OCI-LY1 (cell line): ENCODE measurements around the gene KCNT1.

Experiments
- H2AFZ ChIP-seq: fragments of 200-600 bp; sonication (generic), shearing (Covaris generic); 2 replicates; pipeline ENCODE4 v1.6.0; 2014; ENCODE audit warnings: antibody characterized with exemption, mild to moderate bottlenecking, low read length
- H3F3A ChIP-seq: fragments of 200-600 bp; sonication (generic), shearing (Covaris generic); 2 replicates; pipeline ENCODE4 v1.6.0; 2014; ENCODE audit warnings: mild to moderate bottlenecking, antibody characterized with exemption, low read length, moderate library complexity; ENCODE audit not compliant: insufficient read depth
- H3K27ac ChIP-seq: fragments of 200-600 bp; sonication (generic); 2 replicates; pipeline ENCODE4 v1.5.1; 2014; ENCODE audit warnings: low read length, mixed run types, mild to moderate bottlenecking, low read depth; ENCODE audit not compliant: poor library complexity, severe bottlenecking
- H3K27me3 ChIP-seq: fragments of 200-600 bp; sonication (generic); 2 replicates; pipeline ENCODE4 v1.6.0; 2014; ENCODE audit warnings: antibody characterized with exemption, mild to moderate bottlenecking, low read length, moderate library complexity; ENCODE audit not compliant: insufficient read depth
- H3K36me3 ChIP-seq: fragments of 200-600 bp; sonication (generic); 2 replicates; pipeline ENCODE4 v1.6.1; 2014; ENCODE audit warnings: mild to moderate bottlenecking, antibody characterized with exemption, low read length, moderate library complexity, mixed read lengths; ENCODE audit not compliant: insufficient read depth
- H3K4me1 ChIP-seq: fragments of 200-600 bp; sonication (generic); 2 replicates; pipeline ENCODE4 v1.5.1; 2014; ENCODE audit warnings: mild to moderate bottlenecking, low read length, moderate library complexity; ENCODE audit not compliant: insufficient read depth, severe bottlenecking
- H3K4me2 ChIP-seq: fragments of 200-600 bp; sonication (generic), shearing (Covaris generic); 2 replicates; pipeline ENCODE4 v1.6.1; 2014; ENCODE audit warnings: low read length
- H3K4me3 ChIP-seq: fragments of 200-600 bp; sonication (generic); 2 replicates; pipeline ENCODE4 v1.5.1; 2014; ENCODE audit warnings: low read length, low read depth, mild to moderate bottlenecking, mixed read lengths; ENCODE audit not compliant: poor library complexity, severe bottlenecking
- H3K79me2 ChIP-seq: fragments of 200-600 bp; shearing (Covaris generic); 2 replicates; pipeline ENCODE4 v1.6.1; 2016; ENCODE audit warnings: mixed run types, low read length, mixed read lengths; ENCODE audit not compliant: insufficient read depth
- H3K9ac ChIP-seq: fragments of 200-600 bp; sonication (generic), shearing (Covaris generic); 2 replicates; pipeline ENCODE4 v1.6.1; 2014; ENCODE audit warnings: mild to moderate bottlenecking, low read length, mixed read lengths
- H3K9me2 ChIP-seq: fragments of 200-600 bp; sonication (generic), shearing (Covaris generic); 2 replicates; pipeline ENCODE4 v1.6.1; 2014; ENCODE audit warnings: low read depth, mild to moderate bottlenecking, low read length, mixed read lengths
- H3K9me3 ChIP-seq: fragments of 200-600 bp; shearing (Covaris generic); 2 replicates; pipeline ENCODE4 v1.6.1; 2014; ENCODE audit warnings: low read length, mixed read lengths
- H4K20me1 ChIP-seq: fragments of 200-600 bp; sonication (generic), shearing (Covaris generic); 2 replicates; pipeline ENCODE4 v1.6.0; 2016; ENCODE audit warnings: mild to moderate bottlenecking, low read length; ENCODE audit not compliant: insufficient read depth
- EZH2 ChIP-seq: fragments of 200-600 bp; sonication (generic), shearing (Covaris generic); IDR thresholded peaks from 2 replicates; pipeline ENCODE4 v1.8.0; 2017; ENCODE audit warnings: borderline replicate concordance, mixed run types, mild to moderate bottlenecking, antibody characterized with exemption, low read length, moderate library complexity, mixed read lengths
- TF ChIP-seq, protein P1 (sequence below): fragments of 200-600 bp; sonication (generic), shearing (Covaris generic); IDR thresholded peaks from 2 replicates; pipeline ENCODE4 v1.5.1; 2017; ENCODE audit warnings: mild to moderate bottlenecking, antibody characterized with exemption, low read length, moderate library complexity, mixed read lengths

KCNT1 gene

DNA sequence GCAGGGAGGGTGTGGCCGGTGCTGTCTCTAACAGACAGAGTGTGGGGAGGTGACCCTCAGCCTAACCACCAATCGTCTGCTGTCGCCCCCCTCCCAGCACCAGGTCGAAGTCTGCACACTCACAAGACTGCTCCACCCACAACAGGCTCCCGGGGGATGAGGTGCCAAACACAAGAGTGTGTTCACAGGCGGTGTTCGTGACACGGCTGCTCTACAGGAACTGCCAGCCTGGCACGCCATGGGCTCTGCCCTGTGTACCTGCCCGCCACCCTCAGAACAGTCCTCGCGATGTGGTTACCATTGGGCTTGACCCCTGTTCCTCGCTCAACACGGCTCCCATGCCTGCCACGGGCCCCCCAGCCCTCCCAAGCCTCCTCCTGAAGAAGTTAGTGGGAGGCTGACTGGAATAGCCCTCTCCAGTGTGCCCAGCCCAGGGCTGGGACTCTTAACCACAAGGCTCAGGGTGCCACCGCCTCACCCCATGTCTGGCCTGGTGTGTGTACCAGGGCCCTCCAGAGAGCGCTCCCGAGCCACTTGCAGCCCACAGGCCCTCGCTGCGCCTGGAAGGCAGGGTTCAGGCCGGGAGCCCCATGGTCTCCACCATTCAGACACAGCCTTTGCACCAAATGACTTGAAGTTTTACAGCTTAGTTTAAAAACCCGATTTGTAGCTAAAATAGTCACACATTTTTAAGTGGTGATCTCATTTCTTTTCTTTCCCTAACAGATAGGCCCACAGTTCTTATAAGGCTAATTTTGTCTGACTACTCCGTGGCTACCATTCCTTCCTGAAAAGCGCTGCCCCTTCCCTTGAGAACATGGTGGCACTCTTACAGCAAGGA lies 102.8 kb downstream of the KCNT1 start:
- no peaks in the 10 kb centered on the region for H3K9me3 ChIP-seq

GRCh38 chr9:135805422-135806022 lies 103.5 kb downstream of the KCNT1 start:
- no peak overlapping the region for H3K4me3 ChIP-seq
- no peaks in the 10 kb centered on the region; the same call in 1 of the 2 replicates for H3K27me3 ChIP-seq
- TF ChIP-seq, protein P1, sequence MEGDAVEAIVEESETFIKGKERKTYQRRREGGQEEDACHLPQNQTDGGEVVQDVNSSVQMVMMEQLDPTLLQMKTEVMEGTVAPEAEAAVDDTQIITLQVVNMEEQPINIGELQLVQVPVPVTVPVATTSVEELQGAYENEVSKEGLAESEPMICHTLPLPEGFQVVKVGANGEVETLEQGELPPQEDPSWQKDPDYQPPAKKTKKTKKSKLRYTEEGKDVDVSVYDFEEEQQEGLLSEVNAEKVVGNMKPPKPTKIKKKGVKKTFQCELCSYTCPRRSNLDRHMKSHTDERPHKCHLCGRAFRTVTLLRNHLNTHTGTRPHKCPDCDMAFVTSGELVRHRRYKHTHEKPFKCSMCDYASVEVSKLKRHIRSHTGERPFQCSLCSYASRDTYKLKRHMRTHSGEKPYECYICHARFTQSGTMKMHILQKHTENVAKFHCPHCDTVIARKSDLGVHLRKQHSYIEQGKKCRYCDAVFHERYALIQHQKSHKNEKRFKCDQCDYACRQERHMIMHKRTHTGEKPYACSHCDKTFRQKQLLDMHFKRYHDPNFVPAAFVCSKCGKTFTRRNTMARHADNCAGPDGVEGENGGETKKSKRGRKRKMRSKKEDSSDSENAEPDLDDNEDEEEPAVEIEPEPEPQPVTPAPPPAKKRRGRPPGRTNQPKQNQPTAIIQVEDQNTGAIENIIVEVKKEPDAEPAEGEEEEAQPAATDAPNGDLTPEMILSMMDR: no peak
- TF ChIP-seq EZH2: no peak
- H3K4me2 ChIP-seq: no peak overlapping the region
- no peak overlapping the region for H2AFZ ChIP-seq
- no peaks in the 10 kb centered on the region for H3F3A ChIP-seq
- no peaks in the 10 kb centered on the region for H4K20me1 ChIP-seq
- H3K9me2 ChIP-seq: no peaks in the 10 kb centered on the region
- H3K9me3 ChIP-seq: no peaks in the 10 kb centered on the region
- peaks cover 11% of the 10 kb centered on the region; the same call in 1 of the 2 replicates for H3K36me3 ChIP-seq
- H3K79me2 ChIP-seq: no peaks in the 10 kb centered on the region
- no peak overlapping the region for H3K9ac ChIP-seq
- no peaks in the 10 kb centered on the region for H3K4me1 ChIP-seq
- no peak overlapping the region for H3K27ac ChIP-seq

More for the DNA sequence above, 102.8 kb downstream of the KCNT1 start:
- H3K36me3 ChIP-seq: peaks cover 5% of the 10 kb centered on the region; the same call in 1 of the 2 replicates
- no peak overlapping the region for H3K4me3 ChIP-seq
- H4K20me1 ChIP-seq: no peaks in the 10 kb centered on the region
- no peak overlapping the region for H3K27ac ChIP-seq
- no peak overlapping the region for H3K4me2 ChIP-seq
- no peaks in the 10 kb centered on the region for H3F3A ChIP-seq
- no peak overlapping the region for H3K9ac ChIP-seq
- H3K27me3 ChIP-seq: no peaks in the 10 kb centered on the region; the same call in 1 of the 2 replicates
- no peaks in the 10 kb centered on the region for H3K79me2 ChIP-seq
- TF ChIP-seq EZH2: no peak
- TF ChIP-seq, protein P1: no peak
- H2AFZ ChIP-seq: no peak overlapping the region
- H3K9me2 ChIP-seq: no peaks in the 10 kb centered on the region
- no peaks in the 10 kb centered on the region for H3K4me1 ChIP-seq

DNA sequence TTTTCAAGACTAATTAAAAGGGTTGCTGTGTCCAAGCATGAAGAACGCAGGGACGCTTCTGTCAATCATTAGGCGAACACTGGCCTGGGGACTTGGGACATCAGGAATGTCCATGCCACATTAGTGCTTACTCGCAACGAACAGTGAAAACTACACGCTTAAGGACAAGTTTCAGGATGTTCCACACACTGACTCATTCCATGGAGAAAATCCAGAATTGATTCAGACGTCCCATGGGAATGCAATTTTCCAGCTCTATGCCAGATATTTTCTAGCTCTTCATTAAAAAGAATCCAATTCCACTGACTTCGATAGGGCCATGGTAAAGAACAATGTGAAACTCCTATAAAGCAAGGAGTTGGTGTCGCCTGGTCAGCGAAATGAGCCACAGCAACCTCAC lies 107.2 kb downstream of the KCNT1 start:
- Histone ChIP-seq H3K79me2 (no peaks in the 10 kb centered on the region), H3K4me3 (no peak overlapping the region), H3F3A (no peaks in the 10 kb centered on the region), H3K4me2 (no peak overlapping the region), H3K27me3 (no peaks in the 10 kb centered on the region; the same call in 1 of the 2 replicates), H3K9ac (no peak overlapping the region), H2AFZ (no peak overlapping the region), H3K9me3 (no peaks in the 10 kb centered on the region), H3K9me2 (no peaks in the 10 kb centered on the region), H3K4me1 (no peaks in the 10 kb centered on the region), H3K36me3 (peaks cover 35% of the 10 kb centered on the region; the same call in 1 of the 2 replicates), H4K20me1 (no peaks in the 10 kb centered on the region), H3K27ac (no peak overlapping the region)
- TF ChIP-seq EZH2: no peak
- TF ChIP-seq, protein P1: no peak
